Neural progenitor cell (in vitro differentiated cells): ENCODE measurements around the gene TRIO.

Experiments
- EZH2 ChIP-seq: fragments of 200-600 bp; sonication (generic); IDR thresholded peaks from 2 replicates; pipeline ENCODE4 v1.6.1; 2017; ENCODE audit warnings: antibody characterized with exemption, mild to moderate bottlenecking, moderate library complexity
- EZH2phosphoT487 ChIP-seq: fragments of 200-600 bp; sonication (generic); IDR thresholded peaks from 2 replicates; pipeline ENCODE4 v1.6.1; 2017; ENCODE audit warnings: antibody characterized with exemption
- TF ChIP-seq, protein P1 (sequence below): fragments of 200-600 bp; sonication (generic); IDR thresholded peaks from 2 replicates; pipeline ENCODE4 v1.5.1; 2017; ENCODE audit warnings: antibody characterized with exemption, mild to moderate bottlenecking

GRCh38 chr5:14490309-14490711, 347.2 kb downstream of the TRIO start:
- TF ChIP-seq, protein P1, sequence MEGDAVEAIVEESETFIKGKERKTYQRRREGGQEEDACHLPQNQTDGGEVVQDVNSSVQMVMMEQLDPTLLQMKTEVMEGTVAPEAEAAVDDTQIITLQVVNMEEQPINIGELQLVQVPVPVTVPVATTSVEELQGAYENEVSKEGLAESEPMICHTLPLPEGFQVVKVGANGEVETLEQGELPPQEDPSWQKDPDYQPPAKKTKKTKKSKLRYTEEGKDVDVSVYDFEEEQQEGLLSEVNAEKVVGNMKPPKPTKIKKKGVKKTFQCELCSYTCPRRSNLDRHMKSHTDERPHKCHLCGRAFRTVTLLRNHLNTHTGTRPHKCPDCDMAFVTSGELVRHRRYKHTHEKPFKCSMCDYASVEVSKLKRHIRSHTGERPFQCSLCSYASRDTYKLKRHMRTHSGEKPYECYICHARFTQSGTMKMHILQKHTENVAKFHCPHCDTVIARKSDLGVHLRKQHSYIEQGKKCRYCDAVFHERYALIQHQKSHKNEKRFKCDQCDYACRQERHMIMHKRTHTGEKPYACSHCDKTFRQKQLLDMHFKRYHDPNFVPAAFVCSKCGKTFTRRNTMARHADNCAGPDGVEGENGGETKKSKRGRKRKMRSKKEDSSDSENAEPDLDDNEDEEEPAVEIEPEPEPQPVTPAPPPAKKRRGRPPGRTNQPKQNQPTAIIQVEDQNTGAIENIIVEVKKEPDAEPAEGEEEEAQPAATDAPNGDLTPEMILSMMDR = no peak
- TF ChIP-seq EZH2 (no peak), EZH2phosphoT487 (no peak)
